PC-3 (cell line): Measurements from ENCODE around the gene RAB11FIP4. TPM values are rescaled to one million over a fixed set of nuclear protein-coding genes. Genes with fewer than 3 reads are reported as not detected.
A peak's percentile ranks its signal among the peaks of the same experiment; 100 is the strongest.

Experiments
- ATAC-seq: fragments of 200-7000 bp; cut with Tn5 transposase; 2 replicates; pipeline ENCODE4 v1.9.1; 2020; ENCODE audit warnings: mild to moderate bottlenecking, moderate library complexity
- BruUV-seq: library from RNA; stranded (reverse); fragments of 400-500 nt; replicated peaks from 2 replicates; lab custom pipeline; 2021; lab: Mats Ljungman, UMichigan
- CTCF ChIA-PET: fragments of 300-600 bp; sonication (Branson Sonifier 250); formaldehyde crosslinking; loops from one replicate; lab custom pipeline; 2022; ENCODE audit warnings: antibody characterized with exemption; lab: Charles Lee
- POLR2A ChIA-PET: fragments of 300-600 bp; sonication (Branson Sonifier 250); formaldehyde crosslinking; loops from one replicate; lab custom pipeline; 2022; ENCODE audit warnings: antibody characterized with exemption; ENCODE audit not compliant: unreplicated experiment; lab: Charles Lee
- DNase-seq: peaks from one replicate; pipeline ENCODE4 v3.0.0-alpha.2; 2015
- H2AFZ ChIP-seq: fragments of 300-600 bp; sonication (generic); 2 replicates; pipeline ENCODE4 v1.6.0; 2016; ENCODE audit warnings: antibody characterized with exemption, low read length
- H3F3A ChIP-seq: fragments of 300-600 bp; sonication (generic); one replicate; pipeline ENCODE4 v1.6.0; 2017; ENCODE audit warnings: antibody characterized with exemption, low read length, control low read depth, mild to moderate bottlenecking; ENCODE audit not compliant: unreplicated experiment
- H3K27ac ChIP-seq: fragments of 300-600 bp; sonication (generic); 2 replicates; pipeline ENCODE4 v1.5.1; 2016; ENCODE audit warnings: mild to moderate bottlenecking, low read length
- H3K27me3 ChIP-seq: fragments of 300-600 bp; sonication (generic); 2 replicates; pipeline ENCODE4 v1.6.1; 2016; ENCODE audit warnings: low read length, mixed read lengths
- H3K36me3 ChIP-seq: fragments of 300-600 bp; sonication (generic); 2 replicates; pipeline ENCODE4 v1.6.1; 2016; ENCODE audit warnings: low read depth, mixed run types, low read length, mixed read lengths
- H3K4me1 ChIP-seq: fragments of 300-600 bp; sonication (generic); 2 replicates; pipeline ENCODE4 v1.5.1; 2016; ENCODE audit warnings: low read length; ENCODE audit not compliant: insufficient read depth
- H3K4me2 ChIP-seq: fragments of 300-600 bp; sonication (generic); 2 replicates; pipeline ENCODE4 v1.6.0; 2016; ENCODE audit warnings: low read length
- H3K4me3 ChIP-seq: fragments of 300-600 bp; sonication (generic); 2 replicates; pipeline ENCODE4 v1.5.1; 2016; ENCODE audit warnings: mild to moderate bottlenecking, low read length, mixed read lengths
- H3K79me2 ChIP-seq: fragments of 300-600 bp; sonication (generic); 2 replicates; pipeline ENCODE4 v1.6.1; 2017; ENCODE audit warnings: low read length, mixed read lengths
- H3K9ac ChIP-seq: fragments of 300-600 bp; sonication (generic); 2 replicates; pipeline ENCODE4 v1.6.0; 2016; ENCODE audit warnings: mild to moderate bottlenecking, low read length
- H3K9me2 ChIP-seq: fragments of 300-600 bp; sonication (generic); replicated peaks from 2 replicates; pipeline ENCODE4 v1.6.1; 2016; ENCODE audit warnings: mixed run types, low read length, mixed read lengths
- H3K9me3 ChIP-seq: fragments of 300-600 bp; sonication (generic); 2 replicates; pipeline ENCODE4 v1.6.1; 2016; ENCODE audit warnings: low read length, mixed read lengths
- H4K20me1 ChIP-seq: fragments of 300-600 bp; sonication (generic); 2 replicates; pipeline ENCODE4 v1.6.1; 2016; ENCODE audit warnings: low read length, mixed read lengths
- CTCF ChIP-seq: fragments of 300-600 bp; sonication (generic); conservative IDR thresholded peaks from 2 replicates; pipeline ENCODE4 v1.5.1; 2017; ENCODE audit warnings: antibody characterized with exemption, low read depth, mild to moderate bottlenecking, low read length
- EZH2 ChIP-seq: fragments of 300-600 bp; sonication (generic); IDR thresholded peaks from one replicate; pipeline ENCODE4 v1.6.1; 2017; ENCODE audit warnings: antibody characterized with exemption, mild to moderate bottlenecking, low read length; ENCODE audit not compliant: unreplicated experiment
- EZH2phosphoT487 ChIP-seq: fragments of 300-600 bp; sonication (generic); IDR thresholded peaks from 2 replicates; pipeline ENCODE4 v1.6.1; 2018; ENCODE audit warnings: mild to moderate bottlenecking, antibody characterized with exemption, low read length, borderline replicate concordance
- intact Hi-C: fragments of 100-400 bp; cut with micrococcal nuclease; formaldehyde crosslinking; loops from 2 replicates; pipeline ENCODE4 v1.9.0; 2023
- total RNA-seq: library from RNA; depleted of rRNA; stranded (reverse); fragments of >200 nt; gene quantifications from 2 replicates; pipeline ENCODE4 v1.2.3, GENCODE V29; 2014

The RAB11FIP4 gene
- total RNA-seq, 1 experiment from 2014 or later = 4.2 TPM

GRCh38 chr17:31549121-31549524, 157.6 kb downstream of the RAB11FIP4 start:
- no TSS peak for BruUV-seq
- Histone ChIP-seq H3K4me3 (peak overlapping the region; percentile 79), H3K4me1 (peaks cover 3% of the 10 kb centered on the region; the same call in 1 of the 2 replicates), H3K36me3 (no peaks in the 10 kb centered on the region), H3K27me3 (no peaks in the 10 kb centered on the region), H3K9me3 (no peaks in the 10 kb centered on the region), H3K27ac (peak overlapping the region; percentile 20; the same call in 1 of the 2 replicates), H2AFZ (peak overlapping the region; percentile 85), H3K9me2 (no peaks in the 10 kb centered on the region), H3F3A (no peaks in the 10 kb centered on the region), H3K4me2 (peak overlapping the region; percentile 87), H4K20me1 (no peaks in the 10 kb centered on the region), H3K79me2 (no peaks in the 10 kb centered on the region), H3K9ac (peak overlapping the region; percentile 78)
- ChIA-PET POLR2A (no interaction called here), CTCF (no interaction called here)
- TF ChIP-seq EZH2 (no peak), EZH2phosphoT487 (no peak), CTCF (no peak)
- DNase-seq (no peak), ATAC-seq (peak; percentile 2; the same call in 1 of the 2 replicates)
- intact Hi-C loops = no loop called here

DNA sequence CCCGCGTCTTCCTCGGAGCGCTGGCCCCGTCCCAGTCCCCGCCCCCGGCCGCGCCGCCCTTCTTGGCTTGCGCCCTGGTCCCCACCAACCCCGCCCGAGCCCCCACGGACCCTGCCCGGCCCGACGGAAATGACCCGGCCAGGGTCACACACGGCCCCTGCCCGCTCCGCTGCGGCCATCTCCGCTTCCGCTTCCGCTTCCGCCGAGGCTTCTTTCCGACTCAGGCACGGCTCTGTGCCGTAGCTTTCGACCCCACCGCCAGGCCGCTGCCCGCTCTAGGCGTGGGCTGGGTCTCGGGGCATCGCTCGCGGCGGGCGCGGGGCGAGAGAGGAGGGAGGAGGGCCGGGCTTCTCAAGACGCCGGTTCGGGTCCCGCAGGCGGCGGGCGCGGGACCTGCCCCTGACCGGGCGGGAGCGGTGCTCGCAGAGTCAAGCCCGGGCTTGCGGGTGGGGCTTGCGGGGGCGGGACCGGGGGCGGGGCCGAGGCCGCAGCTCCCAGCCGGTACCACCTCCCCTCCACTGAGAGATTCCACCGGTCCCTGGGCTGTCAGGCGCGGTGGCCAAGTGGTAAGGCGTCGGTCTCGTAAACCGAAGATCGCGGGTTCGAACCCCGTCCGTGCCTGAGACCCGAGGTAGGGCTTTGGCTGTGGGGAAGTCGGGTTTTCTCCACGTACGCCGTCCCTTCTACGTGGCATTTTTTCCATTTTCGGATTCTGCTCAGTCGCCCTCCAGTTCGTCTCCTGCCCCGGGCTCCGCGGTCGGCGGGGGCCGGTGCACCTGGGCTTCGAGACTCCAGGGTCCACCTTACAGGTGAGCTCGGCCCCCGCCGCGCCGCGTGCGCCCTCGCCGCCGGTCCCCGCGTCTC, 158.3 kb downstream of the RAB11FIP4 start:
- no peaks in the 10 kb centered on the region for H3K27me3 ChIP-seq
- DNase-seq (peak; percentile 83), ATAC-seq (peak; percentile 84)
- TF ChIP-seq EZH2 = no peak
- no peak for TF ChIP-seq CTCF
- no peak for TF ChIP-seq EZH2phosphoT487
- H4K20me1 ChIP-seq = no peaks in the 10 kb centered on the region
- no peaks in the 10 kb centered on the region for H3K9me3 ChIP-seq
- peak overlapping the region; percentile 89 for H2AFZ ChIP-seq
- peak overlapping the region; percentile 20; the same call in 1 of the 2 replicates for H3K27ac ChIP-seq
- H3K4me3 ChIP-seq = peak overlapping the region; percentile 79
- peak overlapping the region; percentile 87 for H3K4me2 ChIP-seq
- no peaks in the 10 kb centered on the region for H3K9me2 ChIP-seq
- H3K79me2 ChIP-seq = no peaks in the 10 kb centered on the region
- H3K36me3 ChIP-seq = no peaks in the 10 kb centered on the region
- H3K4me1 ChIP-seq = peaks cover 3% of the 10 kb centered on the region; the same call in 1 of the 2 replicates
- H3F3A ChIP-seq = no peaks in the 10 kb centered on the region
- H3K9ac ChIP-seq = peak overlapping the region; percentile 78
- intact Hi-C loops = no loop called here
- no TSS peak for BruUV-seq
- CTCF ChIA-PET = no interaction called here
- POLR2A ChIA-PET = no interaction called here
